ENCODE results near the gene FLOT2.

GRCh38 chr17:28874750-28875149 is 22.8 kb downstream of the FLOT2 start:
- TF ChIP-seq CTCF (IDR thresholded peaks at IDR 0.05) (no peak), EZH2 (IDR thresholded peaks at IDR 0.05) (no peak), EZH2phosphoT487 (IDR thresholded peaks at IDR 0.05) (no peak)

All from neural progenitor cell (in vitro differentiated cells).